ENCODE measurements around the gene AMN. TPM values are rescaled to one million over a fixed set of nuclear protein-coding genes. Genes with fewer than 3 reads are reported as not detected.

Gene AMN
- total RNA-seq, 1 donor = 0.43 TPM

DNA sequence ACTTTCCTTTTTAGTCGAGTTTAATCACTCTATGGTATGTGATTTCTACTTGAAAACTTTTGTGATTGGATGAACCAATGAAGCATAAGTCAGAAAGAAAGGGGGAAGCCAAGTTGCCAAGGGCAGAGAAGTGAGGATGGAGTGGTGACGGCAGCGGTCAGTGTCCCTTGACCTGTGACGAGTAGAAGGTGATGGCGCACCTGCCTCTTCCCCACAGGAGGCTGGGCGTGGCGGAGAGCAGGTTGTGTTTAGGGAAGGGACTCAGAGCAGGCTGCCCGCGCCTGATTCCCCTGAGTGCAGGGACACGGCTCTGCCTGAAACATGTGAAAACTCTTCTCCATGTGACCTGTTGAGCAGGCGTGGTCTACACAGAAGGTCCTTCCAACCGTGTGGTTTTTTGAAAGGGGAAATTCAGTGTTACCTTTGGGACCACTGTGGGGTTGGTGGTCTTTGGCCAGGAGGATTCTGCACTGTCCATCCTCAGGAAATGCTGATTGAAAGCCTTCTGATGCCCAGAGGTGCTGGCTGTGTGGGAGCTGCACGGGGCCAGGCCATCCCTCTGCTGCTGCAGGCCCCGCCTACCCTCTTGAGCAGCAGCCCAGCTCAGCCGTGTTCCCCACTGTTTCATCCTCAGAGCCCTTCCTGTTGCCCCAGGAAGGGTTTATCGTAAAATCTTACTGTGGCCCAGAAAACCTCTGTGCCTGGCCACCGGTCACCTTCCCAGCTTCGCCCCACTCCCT is 23.5 kb upstream of the AMN start:
- TF ChIP-seq, protein P1, sequence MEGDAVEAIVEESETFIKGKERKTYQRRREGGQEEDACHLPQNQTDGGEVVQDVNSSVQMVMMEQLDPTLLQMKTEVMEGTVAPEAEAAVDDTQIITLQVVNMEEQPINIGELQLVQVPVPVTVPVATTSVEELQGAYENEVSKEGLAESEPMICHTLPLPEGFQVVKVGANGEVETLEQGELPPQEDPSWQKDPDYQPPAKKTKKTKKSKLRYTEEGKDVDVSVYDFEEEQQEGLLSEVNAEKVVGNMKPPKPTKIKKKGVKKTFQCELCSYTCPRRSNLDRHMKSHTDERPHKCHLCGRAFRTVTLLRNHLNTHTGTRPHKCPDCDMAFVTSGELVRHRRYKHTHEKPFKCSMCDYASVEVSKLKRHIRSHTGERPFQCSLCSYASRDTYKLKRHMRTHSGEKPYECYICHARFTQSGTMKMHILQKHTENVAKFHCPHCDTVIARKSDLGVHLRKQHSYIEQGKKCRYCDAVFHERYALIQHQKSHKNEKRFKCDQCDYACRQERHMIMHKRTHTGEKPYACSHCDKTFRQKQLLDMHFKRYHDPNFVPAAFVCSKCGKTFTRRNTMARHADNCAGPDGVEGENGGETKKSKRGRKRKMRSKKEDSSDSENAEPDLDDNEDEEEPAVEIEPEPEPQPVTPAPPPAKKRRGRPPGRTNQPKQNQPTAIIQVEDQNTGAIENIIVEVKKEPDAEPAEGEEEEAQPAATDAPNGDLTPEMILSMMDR (IDR thresholded peaks at IDR 0.05; ENCODE audit: insufficient read depth, low read depth, low read length) = no peak
- no peak overlapping the region for H3K4me3 ChIP-seq (ENCODE audit: low read depth, low read length)
- no peak for DNase-seq (ENCODE audit: low read depth)

DNA sequence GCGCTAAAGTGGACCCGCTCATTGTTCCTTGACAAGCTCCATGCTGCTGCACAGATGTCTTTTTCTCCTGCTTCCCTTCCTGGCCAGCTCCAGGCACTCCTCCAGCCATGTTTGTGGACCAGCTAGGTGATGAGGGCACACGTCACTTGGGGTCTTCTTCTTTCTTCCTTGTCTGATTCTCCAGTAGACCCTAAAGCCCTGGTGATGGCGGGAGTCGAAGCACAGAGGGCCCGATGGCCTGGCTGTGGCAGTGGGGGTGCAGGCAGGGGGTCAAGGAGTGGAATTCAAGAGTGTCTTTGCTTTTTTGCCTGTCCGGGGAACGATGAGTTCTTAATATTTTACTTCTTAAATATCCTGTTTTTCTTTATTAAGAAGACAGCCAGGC is 23.0 kb upstream of the AMN start:
- no peak overlapping the region for H3K4me3 ChIP-seq (ENCODE audit: low read depth, low read length)
- no peak for DNase-seq (ENCODE audit: low read depth)
- TF ChIP-seq, protein P1 (IDR thresholded peaks at IDR 0.05; ENCODE audit: insufficient read depth, low read depth, low read length) = no peak

DNA sequence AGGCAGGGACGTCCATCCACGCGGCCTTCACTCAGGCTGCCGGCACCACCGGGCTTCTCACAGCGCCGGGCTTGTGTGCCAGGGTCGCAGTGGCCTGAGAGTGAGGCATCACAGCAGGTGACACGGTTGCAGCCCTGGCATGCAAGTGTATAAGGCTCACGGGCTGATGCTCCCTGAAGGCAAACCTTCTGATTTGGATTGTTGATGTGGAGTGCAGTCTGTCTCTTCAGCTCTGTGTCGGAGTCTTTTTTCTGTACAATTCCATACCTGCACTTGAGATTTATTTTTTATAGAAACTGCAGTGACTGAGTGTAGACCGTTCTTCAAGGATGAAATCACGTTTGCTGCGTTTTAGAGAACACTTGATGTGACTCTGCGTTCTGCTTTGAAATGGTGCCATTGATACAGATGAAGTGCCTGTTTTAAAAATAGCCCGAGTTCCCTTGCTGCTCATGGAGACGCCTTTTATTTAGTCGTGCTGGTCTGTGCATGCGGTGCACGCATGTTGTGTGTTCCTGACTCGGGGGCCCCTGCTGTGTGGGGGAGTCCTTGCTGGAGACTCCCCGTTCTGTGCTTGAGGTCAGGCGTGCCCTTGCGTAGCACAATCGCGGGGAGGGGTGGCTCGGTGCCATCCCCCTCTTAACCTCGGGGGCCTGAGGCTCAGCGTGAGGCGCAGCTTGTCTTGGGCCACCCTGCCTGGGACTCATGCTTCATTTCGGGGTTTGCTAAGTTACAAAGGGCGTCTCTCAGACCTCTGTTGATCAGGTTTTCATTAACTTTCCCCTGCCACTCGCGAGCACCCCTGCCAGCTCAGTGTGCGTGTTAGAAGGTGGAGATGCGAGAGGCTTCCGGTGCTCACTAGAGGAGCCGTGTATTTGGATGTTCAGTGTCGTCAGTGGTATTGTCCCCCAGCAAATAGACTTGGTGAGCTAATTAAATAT is 21.6 kb upstream of the AMN start:
- no peak overlapping the region for H3K4me3 ChIP-seq (ENCODE audit: low read depth, low read length)
- TF ChIP-seq, protein P1 (IDR thresholded peaks at IDR 0.05; ENCODE audit: insufficient read depth, low read depth, low read length) = no peak
- no peak for DNase-seq (ENCODE audit: low read depth)

DNA sequence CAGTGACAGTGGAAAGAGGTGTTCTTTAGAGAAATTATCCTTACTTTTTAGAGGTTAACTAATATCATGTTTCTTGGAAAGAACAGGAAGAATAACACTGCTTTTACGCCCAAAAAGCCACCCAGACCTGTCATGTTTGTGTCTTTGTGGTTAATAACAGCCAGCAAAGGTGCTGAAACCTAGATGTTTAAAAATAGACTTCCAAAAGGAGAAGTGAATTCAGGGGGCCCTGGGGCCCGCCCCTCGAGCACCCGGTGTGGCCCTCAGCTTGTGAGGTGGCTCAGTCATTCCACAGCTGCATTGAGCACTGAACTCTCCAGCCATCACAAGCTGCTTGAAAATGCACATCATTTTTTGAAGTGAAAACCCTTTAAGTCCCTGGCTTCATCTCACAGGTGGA is 20.8 kb upstream of the AMN start:
- H3K4me3 ChIP-seq (ENCODE audit: low read depth, low read length) = no peak overlapping the region
- TF ChIP-seq, protein P1 (IDR thresholded peaks at IDR 0.05; ENCODE audit: insufficient read depth, low read depth, low read length) = no peak
- DNase-seq (ENCODE audit: low read depth) = no peak

DNA sequence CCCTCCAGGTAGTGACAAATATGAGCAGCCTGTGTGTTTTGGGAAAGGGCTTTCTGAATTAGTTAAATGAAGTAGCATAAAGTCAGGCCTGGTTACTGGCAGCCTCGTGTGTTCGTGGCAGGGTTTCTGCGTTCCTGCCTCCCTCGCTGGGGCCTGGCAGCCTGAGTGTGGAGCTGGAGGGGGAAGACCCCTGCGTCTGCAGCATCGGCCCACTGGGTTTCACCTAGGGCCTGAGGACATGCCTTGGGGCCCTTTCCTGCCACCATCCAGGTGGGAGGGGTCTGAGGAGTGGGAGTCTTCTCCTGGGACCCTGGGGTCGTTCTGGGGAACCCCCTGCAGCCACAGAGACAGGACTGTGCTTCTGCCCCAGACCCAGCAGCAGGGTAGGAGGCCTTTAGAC is 20.4 kb upstream of the AMN start:
- H3K4me3 ChIP-seq (ENCODE audit: low read depth, low read length) = no peak overlapping the region
- no peak for DNase-seq (ENCODE audit: low read depth)
- TF ChIP-seq, protein P1 (IDR thresholded peaks at IDR 0.05; ENCODE audit: insufficient read depth, low read depth, low read length) = no peak

DNA sequence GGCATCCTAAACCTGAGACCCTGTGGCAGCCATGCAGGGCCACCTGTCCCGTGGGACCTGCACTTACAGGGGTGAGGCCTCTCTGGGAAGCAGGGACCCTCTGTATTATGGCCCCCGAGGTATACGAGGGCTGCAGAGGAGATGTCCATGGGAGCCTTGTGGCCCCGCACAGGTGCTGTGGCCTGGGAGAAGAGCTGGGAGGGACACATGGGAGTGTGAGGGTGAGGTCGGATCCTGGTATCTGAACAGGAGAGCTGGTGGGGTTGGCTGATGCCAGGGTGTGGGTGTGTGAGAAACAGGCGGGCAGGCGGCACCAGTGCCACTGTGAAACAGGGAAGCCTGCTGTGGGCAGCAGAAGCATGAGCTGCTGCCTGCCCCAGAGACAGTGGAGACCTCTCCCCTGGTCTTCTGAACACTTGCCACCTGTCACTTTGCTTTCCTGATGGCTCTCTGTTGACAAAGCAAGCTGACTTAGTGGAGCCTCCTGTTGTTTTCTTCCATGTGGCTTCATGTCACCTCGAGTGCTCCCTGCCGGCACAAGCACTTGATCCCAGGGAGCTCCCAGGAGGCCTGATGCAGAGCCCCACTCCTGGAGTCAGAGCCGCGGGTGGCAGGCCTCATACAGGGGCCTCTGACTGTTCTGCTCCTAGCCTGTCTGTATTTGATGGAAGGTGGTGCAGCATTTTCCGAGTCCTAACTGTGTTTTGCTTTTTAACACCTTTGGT is 19.8 kb upstream of the AMN start:
- H3K4me3 ChIP-seq (ENCODE audit: low read depth, low read length) = no peak overlapping the region
- no peak for DNase-seq (ENCODE audit: low read depth)
- TF ChIP-seq, protein P1 (IDR thresholded peaks at IDR 0.05; ENCODE audit: insufficient read depth, low read depth, low read length) = no peak
